ENCODE results near the gene NGEF.
"Not testable (repeated sequence)": the region's sequence is repeated elsewhere in the genome, so short reads cannot be mapped to it uniquely, and the experiment has no call there.

Gene NGEF

GRCh38 chr2:232866104-232866503 is 147.0 kb downstream of the NGEF start:
- DNase-seq: no peak

GRCh38 chr2:232865165-232865564 is 147.9 kb downstream of the NGEF start:
- no peak for DNase-seq

GRCh38 chr2:232863996-232864395 is 149.1 kb downstream of the NGEF start:
- DNase-seq: no peak

GRCh38 chr2:232861353-232861752 is 151.7 kb downstream of the NGEF start:
- DNase-seq: no peak

GRCh38 chr2:232860593-232861241 is 152.3 kb downstream of the NGEF start:
- DNase-seq: no peak

- DNase-seq: no peak
Observed at GRCh38 chr2:232859385-232859916, 153.6 kb downstream of the NGEF start.

GRCh38 chr2:232857158-232857563 is 155.9 kb downstream of the NGEF start:
- no peak for DNase-seq

- DNase-seq: no peak
Observed at GRCh38 chr2:232854082-232854481, 159.0 kb downstream of the NGEF start.

GRCh38 chr2:232852676-232853075 is 160.4 kb downstream of the NGEF start:
- no peak for DNase-seq

GRCh38 chr2:232852081-232852480 is 161.0 kb downstream of the NGEF start:
- DNase-seq: not testable (repeated sequence)

GRCh38 chr2:232850039-232850438 is 163.0 kb downstream of the NGEF start:
- DNase-seq: no peak

GRCh38 chr2:232846055-232846454 is 167.0 kb downstream of the NGEF start:
- no peak for DNase-seq

- peak in 1 of 5 experiments; percentile 32 for DNase-seq
Observed at GRCh38 chr2:232843834-232844233, 169.2 kb downstream of the NGEF start.

GRCh38 chr2:232842689-232843088 is 170.4 kb downstream of the NGEF start:
- DNase-seq: no peak

GRCh38 chr2:232839411-232840079 is 173.5 kb downstream of the NGEF start:
- no peak for DNase-seq

GRCh38 chr2:232838406-232838874 is 174.6 kb downstream of the NGEF start:
- peak; percentile 16 to 96 (median 31) for DNase-seq

- DNase-seq: no peak
Observed at GRCh38 chr2:232836934-232837333, 176.1 kb downstream of the NGEF start.

GRCh38 chr2:232835687-232836208 is 177.3 kb downstream of the NGEF start:
- DNase-seq: no peak

- DNase-seq: no peak
Observed at GRCh38 chr2:232833830-232834229, 179.2 kb downstream of the NGEF start.

- DNase-seq: no peak
Observed at GRCh38 chr2:232831496-232831895, 181.6 kb downstream of the NGEF start.

- DNase-seq: no peak
Observed at GRCh38 chr2:232829988-232830387, 183.1 kb downstream of the NGEF start.
